LoVo (cell line): ENCODE measurements around the gene WRAP73.

Experiments
- DNase-seq: peaks from one replicate; pipeline ENCODE4 v3.0.0-alpha.2; 2016; ENCODE audit warnings: low spot score

The WRAP73 gene

GRCh38 chr1:3681898-3682806 lies 32.2 kb upstream of the WRAP73 start:
- no peak for DNase-seq

DNA sequence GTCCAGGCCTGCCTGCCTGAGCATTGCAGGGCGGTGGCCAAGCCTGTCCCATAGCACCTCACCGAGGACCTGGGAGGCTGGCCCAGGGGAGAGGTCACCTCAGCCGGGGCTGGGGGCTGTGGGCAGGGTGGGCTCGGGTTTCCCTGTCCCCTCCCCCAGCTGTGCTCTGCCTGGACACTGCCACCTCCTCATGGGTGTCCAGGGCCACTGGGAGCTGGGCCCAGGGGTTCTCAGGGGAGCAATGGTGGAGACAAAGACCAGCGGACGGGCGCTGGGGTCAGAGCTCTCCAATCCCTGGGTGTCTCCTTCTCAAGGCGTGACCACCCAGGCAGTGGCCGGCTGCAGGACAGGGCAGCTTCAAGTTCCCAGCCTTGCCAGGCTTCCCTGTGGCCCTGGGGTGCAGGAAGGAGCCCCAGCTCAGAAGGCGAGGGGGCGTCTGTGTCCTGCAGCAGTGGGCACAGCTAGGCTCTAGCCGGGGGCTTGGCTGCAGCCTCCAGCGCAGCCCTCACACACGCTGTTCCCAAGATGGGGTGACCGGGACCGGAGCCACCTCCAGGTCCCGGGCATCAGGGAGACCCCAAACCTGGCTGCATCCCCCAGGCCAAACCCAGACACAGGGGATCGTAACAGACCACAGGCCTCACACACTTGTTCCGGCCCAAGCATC lies 31.5 kb upstream of the WRAP73 start:
- no peak for DNase-seq

DNA sequence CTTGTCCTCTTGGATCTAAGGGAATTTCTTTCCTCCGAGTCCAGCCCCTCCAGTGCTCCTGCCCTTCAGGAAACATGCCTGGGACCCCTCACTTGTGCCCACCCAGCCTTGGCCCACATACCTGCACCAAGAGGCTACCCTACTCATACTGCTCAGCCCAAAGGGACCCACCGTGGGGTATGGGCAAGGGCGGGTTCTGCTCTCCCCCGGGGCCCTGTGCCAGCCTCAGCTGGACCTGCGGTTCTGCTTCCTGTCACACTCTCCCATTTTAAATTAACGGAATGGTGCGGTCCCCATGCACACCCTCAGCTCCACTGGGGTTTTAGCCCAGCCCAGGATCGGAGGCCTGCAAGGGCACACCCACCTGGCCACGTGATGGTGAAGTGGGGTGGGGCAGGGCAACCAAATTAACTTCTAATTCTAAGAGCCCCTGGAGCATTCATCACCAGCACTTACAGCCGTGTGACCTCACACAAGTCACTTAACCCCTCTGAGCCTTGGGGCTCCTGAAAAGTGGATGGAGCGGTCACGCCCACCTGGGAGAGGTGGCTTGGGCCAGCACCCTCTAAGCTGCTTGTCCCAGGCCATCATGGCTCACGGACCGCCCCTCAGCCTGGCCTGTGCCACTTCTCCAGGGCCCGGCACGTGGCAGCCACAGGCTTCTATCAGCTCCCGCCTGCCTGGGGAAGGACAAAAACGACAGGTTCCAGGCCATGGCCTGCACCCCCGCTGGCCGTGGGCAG lies 30.8 kb upstream of the WRAP73 start:
- no peak for DNase-seq

GRCh38 chr1:3679799-3680453 lies 30.0 kb upstream of the WRAP73 start:
- no peak for DNase-seq

- no peak for DNase-seq
These were observed 29.2 kb upstream of the WRAP73 start for GRCh38 chr1:3679098-3679555.

GRCh38 chr1:3678361-3679097 lies 28.6 kb upstream of the WRAP73 start:
- DNase-seq, result no peak

DNA sequence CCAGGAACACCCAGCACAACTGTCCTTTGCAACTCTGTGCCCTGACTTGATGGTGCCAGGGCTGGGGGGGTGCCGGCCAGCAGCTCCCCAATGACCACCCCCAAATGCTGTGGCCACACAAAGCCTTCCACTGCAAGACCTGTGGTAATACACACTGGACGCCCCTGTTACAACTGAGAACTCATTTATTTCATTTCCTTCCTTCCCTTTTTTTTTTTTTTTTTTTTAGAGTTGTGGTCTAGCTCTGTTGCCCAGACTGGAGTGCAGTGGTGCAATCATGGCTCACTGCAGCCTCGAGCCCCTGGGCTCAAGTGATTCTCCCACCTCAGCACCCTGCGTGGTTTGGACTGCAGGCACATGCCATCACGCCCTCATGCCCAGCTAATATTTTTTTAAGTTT lies 27.6 kb upstream of the WRAP73 start:
- no peak for DNase-seq

DNA sequence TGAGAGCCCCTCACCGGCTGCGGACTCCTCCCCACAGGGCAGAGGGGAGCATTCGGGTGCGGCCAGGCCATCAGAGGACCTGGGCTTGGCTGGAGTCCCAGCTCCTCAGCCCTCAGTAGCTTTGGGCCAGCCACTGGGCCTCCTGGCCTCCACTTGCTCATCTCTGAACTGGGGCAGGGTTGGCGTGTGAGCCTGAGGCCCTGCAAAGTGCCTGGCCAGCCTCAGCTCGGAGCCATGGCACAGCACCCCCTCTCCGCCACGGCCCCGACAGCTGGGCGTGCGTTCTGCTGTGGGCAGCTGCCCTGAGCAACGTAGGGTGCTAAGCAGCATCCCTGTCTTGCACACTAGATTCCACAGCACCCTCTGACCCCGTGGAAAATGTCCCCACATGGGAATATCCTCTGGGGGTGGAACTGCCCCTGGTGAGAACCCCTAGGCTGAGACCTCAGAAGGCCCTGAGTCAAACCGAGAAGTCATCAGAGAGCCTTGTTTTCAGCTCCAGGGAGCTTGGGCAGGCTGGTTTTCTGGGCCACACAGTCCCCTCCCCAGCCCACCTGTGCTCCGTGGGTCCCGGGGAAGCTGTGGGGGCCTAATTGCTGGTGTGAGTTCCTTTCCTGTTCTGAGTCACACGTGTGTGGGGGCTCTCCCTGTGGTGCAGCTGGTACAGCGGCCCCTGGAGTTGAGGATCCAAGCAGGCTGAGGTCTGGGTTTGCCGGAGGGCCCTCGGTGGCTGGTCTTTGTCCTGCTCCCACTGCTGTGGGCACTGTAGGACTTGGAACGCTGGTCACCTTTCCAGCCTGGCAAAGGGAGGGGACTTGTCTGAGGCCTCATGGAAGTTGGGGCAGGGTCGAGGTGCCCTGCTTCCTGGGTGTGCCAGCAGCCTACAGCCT lies 26.9 kb upstream of the WRAP73 start:
- DNase-seq, result no peak

- no peak for DNase-seq
These were observed 25.5 kb upstream of the WRAP73 start for GRCh38 chr1:3675436-3675835.

- DNase-seq, result no peak
These were observed 24.5 kb upstream of the WRAP73 start for GRCh38 chr1:3674100-3675094.

DNA sequence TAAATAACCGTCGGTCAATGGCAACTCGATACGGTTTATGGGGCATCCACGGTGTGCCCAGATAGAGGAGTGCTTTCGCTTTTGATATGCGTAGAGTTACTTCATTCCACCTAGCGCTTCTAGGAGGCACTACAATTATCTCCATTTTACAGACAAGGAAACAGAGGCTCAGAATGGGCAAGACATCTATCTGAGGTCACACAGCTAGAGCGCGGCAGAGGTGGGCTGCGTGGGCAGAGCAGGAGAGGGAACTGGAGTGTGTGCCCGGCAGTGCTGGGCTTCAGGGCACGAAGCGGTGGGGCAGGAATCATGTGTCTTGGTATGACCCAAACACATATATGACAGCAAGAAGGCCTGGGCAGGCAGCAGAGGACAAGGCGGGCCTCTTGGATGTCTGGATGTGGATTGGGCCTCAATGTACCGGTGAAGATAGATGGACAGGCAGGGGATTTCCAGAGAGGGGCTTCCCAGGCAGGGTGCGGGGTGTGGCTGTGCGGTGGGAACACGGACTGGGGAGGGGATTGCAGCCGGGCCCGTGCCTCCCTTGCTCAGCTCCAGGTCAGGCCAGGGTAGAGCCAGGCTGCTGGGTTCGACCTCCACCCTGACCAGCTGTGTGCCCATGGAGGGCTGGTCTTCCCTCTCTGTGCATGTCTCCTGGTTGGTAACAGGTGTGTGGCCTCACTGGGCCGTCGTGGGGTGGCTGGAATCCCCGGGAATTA lies 23.6 kb upstream of the WRAP73 start:
- no peak for DNase-seq

GRCh38 chr1:3672971-3673361 lies 23.1 kb upstream of the WRAP73 start:
- DNase-seq, result no peak

DNA sequence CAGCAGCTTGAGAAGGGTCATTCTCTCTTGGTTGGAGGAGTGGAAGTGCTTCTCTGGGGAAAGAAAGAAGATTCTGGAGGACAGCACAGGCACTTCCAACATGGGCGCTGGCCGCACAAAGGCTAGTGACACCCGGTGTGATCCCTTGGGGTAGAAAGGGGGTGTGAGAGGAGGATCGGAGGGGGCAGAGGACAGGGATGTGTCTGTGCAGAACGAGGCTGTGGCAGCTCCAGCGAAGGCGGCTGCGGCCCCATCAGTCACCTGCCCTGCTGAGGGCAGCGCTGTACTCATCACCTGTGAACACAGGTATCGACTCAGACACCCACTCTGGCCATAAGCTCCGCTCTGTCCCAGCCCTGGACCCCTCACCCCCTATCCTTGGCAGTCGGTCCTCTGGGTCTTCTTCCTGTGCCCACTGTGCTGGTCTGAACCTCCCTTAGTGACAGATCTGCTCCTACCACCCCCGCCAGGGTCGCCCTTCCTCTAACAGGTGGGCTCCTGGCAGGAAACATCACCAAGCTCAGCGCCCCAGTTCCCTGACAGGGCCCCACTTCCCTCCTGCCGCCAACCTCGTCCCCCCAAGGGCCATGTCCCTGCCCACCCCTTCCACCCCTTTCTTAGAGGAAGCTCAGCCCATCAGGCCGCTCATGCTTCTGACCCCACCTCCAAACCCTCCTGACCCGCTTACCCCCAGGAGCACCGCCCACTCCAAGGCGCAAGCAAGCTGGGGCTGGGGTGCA lies 22.5 kb upstream of the WRAP73 start:
- no peak for DNase-seq

DNA sequence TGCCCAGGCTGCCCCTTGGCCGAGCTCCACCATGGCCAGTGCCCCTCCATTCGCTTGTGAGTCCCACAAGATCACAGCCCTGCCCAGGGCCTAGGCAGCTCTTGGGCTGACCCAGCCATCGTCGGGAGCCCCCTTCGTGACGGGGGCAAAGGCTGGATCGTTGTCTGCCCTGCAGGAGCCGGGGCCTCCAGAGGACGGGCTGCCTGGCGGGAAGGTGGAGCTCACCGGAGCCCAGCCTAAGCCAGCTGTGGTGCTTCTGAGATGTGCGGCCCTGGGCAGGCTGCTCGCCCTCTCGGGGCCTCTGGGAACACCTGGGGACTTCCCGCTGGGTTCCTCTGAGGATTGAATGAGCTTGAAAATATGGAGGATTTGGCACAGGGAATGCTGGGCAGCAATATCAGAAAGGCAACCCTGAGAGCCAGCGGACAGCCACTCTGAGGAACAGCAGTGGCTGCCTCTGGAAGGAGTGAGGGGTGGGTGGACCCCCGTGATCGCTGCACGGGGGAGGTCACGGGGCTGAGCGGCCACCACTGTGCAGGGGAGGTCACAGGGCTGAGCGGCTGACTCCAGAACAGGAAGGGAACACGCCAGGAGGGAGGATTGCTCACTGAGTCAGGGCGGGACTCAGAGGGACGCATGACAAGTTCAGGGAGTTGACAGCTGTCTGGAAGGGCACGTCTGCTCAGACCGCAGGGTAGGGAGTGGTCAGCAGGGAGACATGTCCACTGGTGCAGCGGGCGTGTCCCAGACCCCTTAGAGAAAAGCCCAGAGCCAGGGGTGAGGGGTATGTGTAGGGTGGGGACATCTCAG lies 21.7 kb upstream of the WRAP73 start:
- no peak for DNase-seq

- no peak for DNase-seq
These were observed 20.9 kb upstream of the WRAP73 start for GRCh38 chr1:3670823-3671265.

GRCh38 chr1:3669971-3670431 lies 20.1 kb upstream of the WRAP73 start:
- no peak for DNase-seq

DNA sequence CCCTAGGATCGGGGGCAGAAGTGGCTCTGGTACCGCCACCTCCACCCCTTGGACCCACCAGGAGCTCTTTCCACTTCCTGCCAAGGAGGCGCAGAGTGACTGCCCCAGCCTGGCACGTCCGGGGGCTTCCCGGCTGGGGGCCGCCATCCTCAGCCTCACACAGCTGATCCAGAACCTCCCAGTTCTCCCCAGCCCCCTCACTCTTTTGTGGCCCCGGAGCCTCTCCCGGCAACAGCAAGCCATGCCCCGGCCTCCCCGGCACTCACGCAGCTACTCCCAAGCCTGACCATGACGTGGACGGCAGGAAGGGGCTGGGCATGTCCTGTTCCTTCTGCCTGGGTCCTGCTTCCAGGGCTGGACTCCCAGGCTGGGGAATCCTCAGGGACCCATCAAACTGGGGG lies 19.5 kb upstream of the WRAP73 start:
- no peak for DNase-seq
